OCI-LY7 (cell line): ENCODE data around the gene METRN.

ENCODE experiments used
- EZH2phosphoT487 ChIP-seq: fragments of 200-600 bp; sonication (generic); IDR thresholded peaks from 2 replicates; pipeline ENCODE4 v1.6.1; 2018; ENCODE audit warnings: low read depth, borderline replicate concordance, mild to moderate bottlenecking, mixed run types, antibody characterized with exemption, low read length, moderate library complexity, mixed read lengths
- TF ChIP-seq, protein P1 (sequence below): fragments of 200-600 bp; sonication (generic); conservative IDR thresholded peaks from 2 replicates; pipeline ENCODE4 v1.5.1; 2014; ENCODE audit warnings: mild to moderate bottlenecking, antibody characterized with exemption, low read length, moderate library complexity, mixed read lengths

DNA sequence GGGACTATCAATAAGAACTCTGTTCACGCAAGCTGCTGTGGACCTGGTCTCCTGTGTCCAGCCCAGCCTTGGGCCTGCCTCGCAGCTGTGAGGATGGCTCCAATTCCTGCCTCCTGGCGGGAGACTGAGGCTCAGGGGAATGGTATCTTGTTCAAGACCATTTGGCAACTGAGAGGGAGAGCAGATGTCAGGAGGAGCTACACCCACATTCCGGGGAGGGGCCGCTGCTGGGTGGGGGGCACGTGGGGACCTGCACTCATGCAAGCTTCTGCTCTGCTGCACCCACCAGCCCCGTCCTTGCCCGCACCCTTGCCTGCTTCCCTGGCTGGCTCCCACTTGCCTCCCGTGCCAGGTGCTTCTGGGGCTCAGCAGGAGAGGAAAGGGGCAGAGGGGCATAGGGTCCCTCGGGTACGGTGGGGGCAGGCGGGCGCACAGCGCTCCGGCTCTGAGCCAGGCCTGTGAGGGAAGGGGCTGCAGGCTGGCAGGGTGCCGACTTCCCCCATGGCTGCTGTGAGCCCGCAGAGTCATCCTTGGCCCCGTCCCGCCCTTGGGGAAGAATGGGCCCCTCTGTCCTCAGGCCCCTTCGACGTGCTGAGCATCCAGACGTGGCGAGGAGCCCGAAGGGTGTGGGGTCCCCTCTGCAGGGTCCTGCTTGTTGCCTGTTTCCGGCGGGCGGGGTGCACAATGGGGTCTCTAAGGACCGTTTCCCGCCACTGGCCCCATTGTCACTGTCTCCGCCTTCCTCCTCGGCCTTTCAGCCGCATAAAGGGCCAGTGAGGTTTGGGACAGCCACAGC is 2.7 kb downstream of the METRN start:
- TF ChIP-seq, protein P1, sequence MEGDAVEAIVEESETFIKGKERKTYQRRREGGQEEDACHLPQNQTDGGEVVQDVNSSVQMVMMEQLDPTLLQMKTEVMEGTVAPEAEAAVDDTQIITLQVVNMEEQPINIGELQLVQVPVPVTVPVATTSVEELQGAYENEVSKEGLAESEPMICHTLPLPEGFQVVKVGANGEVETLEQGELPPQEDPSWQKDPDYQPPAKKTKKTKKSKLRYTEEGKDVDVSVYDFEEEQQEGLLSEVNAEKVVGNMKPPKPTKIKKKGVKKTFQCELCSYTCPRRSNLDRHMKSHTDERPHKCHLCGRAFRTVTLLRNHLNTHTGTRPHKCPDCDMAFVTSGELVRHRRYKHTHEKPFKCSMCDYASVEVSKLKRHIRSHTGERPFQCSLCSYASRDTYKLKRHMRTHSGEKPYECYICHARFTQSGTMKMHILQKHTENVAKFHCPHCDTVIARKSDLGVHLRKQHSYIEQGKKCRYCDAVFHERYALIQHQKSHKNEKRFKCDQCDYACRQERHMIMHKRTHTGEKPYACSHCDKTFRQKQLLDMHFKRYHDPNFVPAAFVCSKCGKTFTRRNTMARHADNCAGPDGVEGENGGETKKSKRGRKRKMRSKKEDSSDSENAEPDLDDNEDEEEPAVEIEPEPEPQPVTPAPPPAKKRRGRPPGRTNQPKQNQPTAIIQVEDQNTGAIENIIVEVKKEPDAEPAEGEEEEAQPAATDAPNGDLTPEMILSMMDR = no peak
- TF ChIP-seq EZH2phosphoT487 = no peak
